ENCODE results near the gene SFMBT2. TPM values are rescaled to one million over a fixed set of nuclear protein-coding genes. Genes with fewer than 3 reads are reported as not detected.

Gene SFMBT2
- total RNA-seq: 30.9 TPM
- polyA plus RNA-seq: 5.0 TPM

GRCh38 chr10:7410862-7411670 lies at the start of gene SFMBT2:
Gene SFMBT2 (minus strand): TSS chr10:7411034. CDS start chr10:7381898, 29,136 bp downstream.
- DNase-seq (ENCODE audit: extremely low spot score): peak; percentile 59
- under 1% methylated on average over 66 of the region's 66 CpGs for WGBS
- Histone ChIP-seq H3K36me3 (ENCODE audit: insufficient read depth) (no peaks in the 10 kb centered on the region), H3K4me1 (ENCODE audit: insufficient read depth) (no peaks in the 10 kb centered on the region), H3K4me3 (ENCODE audit: low read depth, low read length) (peak within 1 kb of the TSS; percentile 55), H3K27ac (ENCODE audit: low read depth) (no peak within 1 kb of the TSS)

GRCh38 chr10:7460006-7460405 lies 49.2 kb upstream of the SFMBT2 start:
- Histone ChIP-seq H3K36me3 (ENCODE audit: insufficient read depth) (no peaks in the 10 kb centered on the region), H3K27ac (ENCODE audit: low read depth) (no peak overlapping the region), H3K4me3 (ENCODE audit: low read depth, low read length) (no peak overlapping the region), H3K4me1 (ENCODE audit: insufficient read depth) (no peaks in the 10 kb centered on the region)
- 92% methylated on average over 6 of the region's 6 CpGs for WGBS
- DNase-seq (ENCODE audit: extremely low spot score): no peak

GRCh38 chr10:7458556-7458955 lies 47.7 kb upstream of the SFMBT2 start:
- H3K27ac ChIP-seq (ENCODE audit: low read depth): no peak overlapping the region
- no peaks in the 10 kb centered on the region for H3K4me1 ChIP-seq (ENCODE audit: insufficient read depth)
- H3K4me3 ChIP-seq (ENCODE audit: low read depth, low read length): no peak overlapping the region
- 67% methylated on average over 2 of the region's 2 CpGs for WGBS
- no peaks in the 10 kb centered on the region for H3K36me3 ChIP-seq (ENCODE audit: insufficient read depth)
- DNase-seq (ENCODE audit: extremely low spot score): no peak

DNA sequence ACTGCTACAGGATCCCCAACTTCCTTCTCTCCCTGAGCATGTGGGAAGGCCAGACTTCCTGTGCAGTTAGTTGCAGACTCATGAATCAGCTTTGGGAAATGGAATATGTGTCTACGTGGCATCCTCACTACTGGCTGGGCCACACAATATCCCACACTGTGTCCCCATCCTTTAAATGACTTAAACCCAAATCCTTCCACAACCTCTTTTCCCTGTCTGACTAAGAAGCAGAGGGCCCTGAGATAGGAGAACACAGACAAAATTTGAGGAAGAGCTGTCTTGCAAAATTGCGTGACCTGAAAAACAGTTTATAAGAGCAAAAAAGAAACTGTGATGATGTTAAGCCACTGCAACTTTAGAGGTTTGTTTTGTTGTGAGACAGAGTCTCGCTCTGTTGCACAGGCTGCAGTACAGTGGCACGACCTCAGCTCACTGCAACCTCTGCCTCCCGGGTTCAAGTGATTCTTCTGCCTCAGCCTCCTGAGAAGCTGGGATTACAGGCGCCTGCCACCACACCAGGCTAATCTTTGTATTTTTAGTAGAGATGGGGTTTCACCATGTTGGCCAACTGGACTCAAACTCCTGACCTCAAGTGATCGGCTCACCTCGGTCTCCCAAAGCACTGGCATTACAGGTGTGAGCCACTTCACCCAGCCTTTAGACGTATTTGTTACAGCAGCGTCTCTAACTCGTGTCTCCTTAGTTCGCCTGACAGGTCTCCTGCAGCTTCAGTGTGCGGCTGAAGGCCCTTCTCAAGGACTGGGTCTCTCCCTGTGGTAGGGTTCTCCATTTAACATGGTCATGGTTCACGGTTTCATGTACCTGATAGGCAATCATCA lies 46.9 kb upstream of the SFMBT2 start:
- Histone ChIP-seq H3K27ac (ENCODE audit: low read depth) (no peak overlapping the region), H3K4me1 (ENCODE audit: insufficient read depth) (no peaks in the 10 kb centered on the region), H3K36me3 (ENCODE audit: insufficient read depth) (no peaks in the 10 kb centered on the region), H3K4me3 (ENCODE audit: low read depth, low read length) (no peak overlapping the region)
- DNase-seq (ENCODE audit: extremely low spot score): no peak
- 89% methylated on average over 14 of the region's 14 CpGs for WGBS

DNA sequence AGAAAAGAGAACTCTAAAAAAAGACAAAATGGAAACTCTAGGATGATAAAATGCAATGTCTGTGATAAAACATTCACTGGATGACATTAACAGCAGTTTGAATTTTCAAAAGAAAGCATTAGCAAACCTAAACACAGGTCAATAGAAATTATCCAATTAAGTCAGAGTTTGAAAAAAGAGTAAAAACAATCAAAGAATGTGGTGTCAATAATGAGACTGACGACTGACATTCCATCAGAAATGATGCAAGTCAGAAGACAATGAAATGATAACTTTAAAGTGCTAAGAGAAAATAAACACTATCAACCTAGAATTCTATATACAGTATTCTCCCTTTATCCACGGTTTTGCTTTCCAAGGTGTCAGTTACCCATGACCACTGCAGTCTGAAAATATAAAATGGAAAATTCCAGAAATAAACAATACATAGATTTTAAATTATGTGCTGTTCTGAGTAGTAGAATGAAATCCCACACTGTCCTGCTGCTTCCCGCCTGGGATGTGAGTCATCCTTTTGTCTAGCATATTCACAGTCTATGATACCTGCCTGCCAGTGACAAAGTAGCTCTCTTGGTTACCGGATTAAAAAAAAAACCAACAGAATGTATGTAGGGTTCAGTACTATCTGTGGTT lies 38.3 kb upstream of the SFMBT2 start:
- no peak overlapping the region for H3K27ac ChIP-seq (ENCODE audit: low read depth)
- 83% methylated on average over 4 of the region's 4 CpGs for WGBS
- no peak overlapping the region for H3K4me3 ChIP-seq (ENCODE audit: low read depth, low read length)
- H3K36me3 ChIP-seq (ENCODE audit: insufficient read depth): no peaks in the 10 kb centered on the region
- DNase-seq (ENCODE audit: extremely low spot score): no peak
- H3K4me1 ChIP-seq (ENCODE audit: insufficient read depth): no peaks in the 10 kb centered on the region

DNA sequence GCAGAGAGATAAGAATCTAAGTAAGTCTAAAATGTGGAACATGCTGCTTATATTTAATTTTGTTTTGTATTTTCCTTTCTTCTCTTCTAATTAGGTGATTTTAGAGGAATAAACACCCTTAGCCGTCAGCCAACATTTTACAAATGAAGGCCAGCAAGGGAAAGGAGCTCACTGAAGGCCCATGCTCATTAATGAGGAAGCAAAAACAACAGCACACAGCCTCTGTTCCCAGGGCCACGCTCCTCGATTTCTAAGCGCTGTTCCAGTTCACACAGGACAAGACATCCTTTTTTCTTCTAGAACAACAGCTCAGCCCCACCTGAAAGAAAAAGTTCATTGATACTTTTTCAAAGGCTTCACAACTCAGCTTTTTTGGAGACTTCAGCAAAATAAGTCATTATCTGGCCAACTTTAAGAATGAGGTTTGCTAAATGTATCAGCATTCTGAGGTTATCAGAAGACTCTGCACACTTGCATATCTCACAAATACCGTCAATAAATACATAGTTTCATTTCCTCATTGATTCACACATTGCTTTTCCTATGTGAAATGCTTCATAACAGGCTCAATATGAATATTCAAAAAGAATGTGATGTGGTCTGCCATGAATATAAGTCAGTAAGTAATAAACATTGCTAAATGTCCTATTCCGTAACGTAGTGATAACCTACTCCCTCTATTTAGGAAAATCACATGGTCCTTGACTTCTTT lies 34.8 kb upstream of the SFMBT2 start:
- Histone ChIP-seq H3K4me3 (ENCODE audit: low read depth, low read length) (no peak overlapping the region), H3K36me3 (ENCODE audit: insufficient read depth) (no peaks in the 10 kb centered on the region), H3K4me1 (ENCODE audit: insufficient read depth) (no peaks in the 10 kb centered on the region), H3K27ac (ENCODE audit: low read depth) (no peak overlapping the region)
- DNase-seq (ENCODE audit: extremely low spot score): no peak
- WGBS: 90% methylated on average over 7 of the region's 7 CpGs

GRCh38 chr10:7444551-7445121 lies 33.8 kb upstream of the SFMBT2 start:
- Histone ChIP-seq H3K27ac (ENCODE audit: low read depth) (no peak overlapping the region), H3K36me3 (ENCODE audit: insufficient read depth) (no peaks in the 10 kb centered on the region), H3K4me3 (ENCODE audit: low read depth, low read length) (no peak overlapping the region), H3K4me1 (ENCODE audit: insufficient read depth) (no peaks in the 10 kb centered on the region)
- WGBS: 52% methylated on average over 19 of the region's 19 CpGs
- no peak for DNase-seq (ENCODE audit: extremely low spot score)

DNA sequence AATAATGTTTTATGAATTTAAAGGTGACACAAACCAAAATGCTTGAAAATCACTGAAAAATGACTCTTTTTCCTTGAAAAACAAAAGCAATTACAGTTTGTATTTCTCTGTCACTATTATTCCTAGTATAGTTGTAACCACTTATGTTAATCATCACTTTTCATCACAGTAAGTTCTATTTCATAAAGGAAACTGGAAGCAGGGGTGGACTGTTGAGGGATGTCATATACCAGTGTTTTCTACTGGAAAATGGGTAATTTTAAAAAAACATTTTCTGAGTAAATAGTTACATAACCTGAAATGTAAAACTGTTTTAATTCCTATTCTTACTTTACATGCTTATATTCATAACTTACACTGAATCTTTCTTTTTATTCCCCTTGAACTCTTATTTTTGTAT lies 32.2 kb upstream of the SFMBT2 start:
- Histone ChIP-seq H3K4me3 (ENCODE audit: low read depth, low read length) (no peak overlapping the region), H3K27ac (ENCODE audit: low read depth) (no peak overlapping the region), H3K4me1 (ENCODE audit: insufficient read depth) (no peaks in the 10 kb centered on the region), H3K36me3 (ENCODE audit: insufficient read depth) (no peaks in the 10 kb centered on the region)
- no peak for DNase-seq (ENCODE audit: extremely low spot score)

DNA sequence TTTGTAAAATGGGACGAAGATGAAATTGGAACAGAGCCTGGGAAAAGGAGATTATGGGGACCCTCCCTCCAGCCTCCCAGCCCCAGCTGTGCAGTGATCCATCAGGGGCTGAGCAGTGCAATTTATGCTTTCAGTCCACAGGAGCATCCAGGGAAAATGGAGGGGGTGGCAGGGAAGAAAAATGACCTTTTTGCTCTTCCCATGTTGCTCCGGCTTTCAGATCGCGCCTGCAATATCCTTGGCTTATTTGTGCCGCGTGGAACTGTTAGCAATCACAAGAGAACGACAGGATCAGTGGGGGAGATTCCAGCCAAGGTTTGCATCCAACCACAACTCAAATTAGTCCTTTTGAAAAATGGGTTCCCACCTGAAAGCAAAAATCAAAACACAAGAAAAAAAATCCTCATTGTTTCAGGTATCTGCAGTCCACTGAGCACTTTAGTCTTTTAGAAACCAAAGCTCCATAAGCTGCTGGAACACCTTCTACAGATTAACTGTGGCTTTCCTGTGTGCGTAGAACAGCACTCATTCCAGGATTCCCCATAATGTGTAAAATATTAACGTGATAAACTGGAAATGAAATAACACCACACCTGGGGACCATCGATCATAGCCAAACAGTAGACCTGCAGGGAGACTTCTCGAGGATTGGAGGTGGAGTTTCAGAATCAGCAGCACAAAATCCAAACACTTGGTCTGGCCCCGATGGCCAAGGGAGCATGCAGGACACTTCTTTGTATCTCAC lies 30.7 kb upstream of the SFMBT2 start:
- 82% methylated on average over 12 of the region's 12 CpGs for WGBS
- no peak for DNase-seq (ENCODE audit: extremely low spot score)
- H3K4me3 ChIP-seq (ENCODE audit: low read depth, low read length): no peak overlapping the region
- H3K4me1 ChIP-seq (ENCODE audit: insufficient read depth): no peaks in the 10 kb centered on the region
- H3K36me3 ChIP-seq (ENCODE audit: insufficient read depth): no peaks in the 10 kb centered on the region
- H3K27ac ChIP-seq (ENCODE audit: low read depth): no peak overlapping the region

- Histone ChIP-seq H3K4me3 (ENCODE audit: low read depth, low read length) (no peak overlapping the region), H3K36me3 (ENCODE audit: insufficient read depth) (no peaks in the 10 kb centered on the region), H3K4me1 (ENCODE audit: insufficient read depth) (no peaks in the 10 kb centered on the region), H3K27ac (ENCODE audit: low read depth) (no peak overlapping the region)
- no peak for DNase-seq (ENCODE audit: extremely low spot score)
- WGBS: 82% methylated on average over 7 of the region's 7 CpGs
Measured at GRCh38 chr10:7439696-7440095, 28.9 kb upstream of the SFMBT2 start.

- Histone ChIP-seq H3K4me3 (ENCODE audit: low read depth, low read length) (no peak overlapping the region), H3K27ac (ENCODE audit: low read depth) (no peak overlapping the region), H3K4me1 (ENCODE audit: insufficient read depth) (no peaks in the 10 kb centered on the region), H3K36me3 (ENCODE audit: insufficient read depth) (no peaks in the 10 kb centered on the region)
- DNase-seq (ENCODE audit: extremely low spot score): no peak
- WGBS: 27% methylated on average over 19 of the region's 19 CpGs
Measured at GRCh38 chr10:7438196-7438986, 27.6 kb upstream of the SFMBT2 start.

DNA sequence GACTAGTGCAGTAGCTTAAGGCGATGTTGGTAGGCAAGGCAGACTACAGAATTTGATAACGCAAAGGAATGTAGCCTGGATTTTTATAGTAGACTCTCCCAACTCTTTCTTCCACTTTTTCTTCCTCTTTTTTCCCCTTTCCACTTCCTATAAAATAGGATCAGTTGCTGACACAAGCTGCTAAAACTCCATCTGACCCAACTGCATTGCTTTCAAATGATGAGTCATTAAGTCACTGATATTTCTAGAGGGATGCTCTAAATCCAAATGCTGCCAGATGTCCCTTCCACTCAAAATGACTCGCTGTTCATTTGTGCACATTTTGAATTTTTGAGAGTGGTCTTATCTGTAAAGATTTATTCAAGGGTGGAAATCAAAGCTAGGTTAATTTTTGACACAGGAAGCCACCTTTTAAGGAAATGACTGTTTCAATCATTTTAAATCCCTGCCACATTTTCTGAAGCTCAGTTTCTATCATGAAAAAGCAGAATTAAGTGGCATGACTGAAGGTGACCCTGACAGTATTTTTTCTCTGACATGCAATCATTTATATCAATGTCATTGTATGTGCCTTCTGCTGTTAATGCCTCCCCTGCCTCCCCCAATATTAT lies 25.8 kb upstream of the SFMBT2 start:
- Histone ChIP-seq H3K4me1 (ENCODE audit: insufficient read depth) (no peaks in the 10 kb centered on the region), H3K4me3 (ENCODE audit: low read depth, low read length) (no peak overlapping the region), H3K27ac (ENCODE audit: low read depth) (no peak overlapping the region), H3K36me3 (ENCODE audit: insufficient read depth) (no peaks in the 10 kb centered on the region)
- 91% methylated on average over 3 of the region's 3 CpGs for WGBS
- no peak for DNase-seq (ENCODE audit: extremely low spot score)
